Astrocyte (in vitro differentiated cells and primary cell): ENCODE measurements around the gene OSGIN1. TPM values are rescaled to one million over a fixed set of nuclear protein-coding genes. Genes with fewer than 3 reads are reported as not detected.
A peak's percentile ranks its signal among the peaks of the same experiment; 100 is the strongest.

Experiments
- DNase-seq: peaks from one replicate; pipeline ENCODE4 v3.0.0-alpha.2; 2010; ENCODE audit warnings: low read depth
- FAIRE-seq: peaks from 2 replicates; lab custom pipeline; 2011; peaks lifted over from hg19 to GRCh38; lab: Jason Lieb, UNC
- H2AFZ ChIP-seq: 2 replicates; pipeline ENCODE4 v1.6.0; 2012; ENCODE audit warnings: low read depth, low read length, inconsistent platforms
- H3K27ac ChIP-seq: 2 replicates; pipeline ENCODE4 v1.5.1; 2011; ENCODE audit warnings: low read depth, low read length, inconsistent platforms
- H3K27me3 ChIP-seq: 2 replicates; pipeline ENCODE4 v1.6.0; 2011; ENCODE audit warnings: low read length, inconsistent platforms; ENCODE audit not compliant: insufficient read depth
- H3K36me3 ChIP-seq: 2 replicates; pipeline ENCODE4 v1.5.1; 2011; ENCODE audit warnings: low read length, inconsistent platforms; ENCODE audit not compliant: insufficient read depth
- H3K4me1 ChIP-seq: 2 replicates; pipeline ENCODE4 v1.5.1; 2011; ENCODE audit warnings: low read length, inconsistent platforms; ENCODE audit not compliant: insufficient read depth
- H3K4me2 ChIP-seq: 2 replicates; pipeline ENCODE4 v1.6.0; 2012; ENCODE audit warnings: low read length, inconsistent platforms
- H3K4me3 ChIP-seq: 2 replicates; pipeline ENCODE4 v1.5.1; 2011; ENCODE audit warnings: low read depth, mild to moderate bottlenecking, low read length, inconsistent platforms; ENCODE audit not compliant: insufficient read depth
- H3K79me2 ChIP-seq: 2 replicates; pipeline ENCODE4 v1.6.0; 2012; ENCODE audit warnings: mild to moderate bottlenecking, low read length, inconsistent platforms; ENCODE audit not compliant: insufficient read depth
- H3K9ac ChIP-seq: 2 replicates; pipeline ENCODE4 v1.6.0; 2012; ENCODE audit warnings: mild to moderate bottlenecking, low read length, inconsistent platforms
- H3K9me3 ChIP-seq: 2 replicates; pipeline ENCODE4 v1.5.1; 2012; ENCODE audit warnings: low read depth, mild to moderate bottlenecking, low read length, inconsistent platforms; ENCODE audit not compliant: insufficient read depth
- H4K20me1 ChIP-seq: 2 replicates; pipeline ENCODE4 v1.6.0; 2012; ENCODE audit warnings: low read length, inconsistent platforms; ENCODE audit not compliant: insufficient read depth
- H3K27ac Mint-ChIP-seq: one replicate; pipeline ENCODE4 v1.8.0; 2021; ENCODE audit warnings: mild to moderate bottlenecking, mixed read lengths; ENCODE audit not compliant: unreplicated experiment
- H3K27me3 Mint-ChIP-seq: one replicate; pipeline ENCODE4 v1.8.0; 2021; ENCODE audit warnings: low read depth, mixed read lengths; ENCODE audit not compliant: unreplicated experiment
- H3K36me3 Mint-ChIP-seq: one replicate; pipeline ENCODE4 v1.8.0; 2021; ENCODE audit warnings: low read depth, mixed read lengths; ENCODE audit not compliant: unreplicated experiment
- H3K4me1 Mint-ChIP-seq: one replicate; pipeline ENCODE4 v1.8.0; 2021; ENCODE audit warnings: low read depth, mixed read lengths; ENCODE audit not compliant: unreplicated experiment
- H3K4me3 Mint-ChIP-seq: one replicate; pipeline ENCODE4 v1.8.0; 2021; ENCODE audit warnings: mild to moderate bottlenecking, moderate library complexity, mixed read lengths; ENCODE audit not compliant: unreplicated experiment
- H3K9me3 Mint-ChIP-seq: one replicate; pipeline ENCODE4 v1.8.0; 2021; ENCODE audit warnings: mild to moderate bottlenecking, mixed read lengths; ENCODE audit not compliant: unreplicated experiment
- EZH2 ChIP-seq: IDR thresholded peaks from 2 replicates; pipeline ENCODE4 v1.6.1; 2012; ENCODE audit warnings: mild to moderate bottlenecking, low read length, inconsistent platforms; ENCODE audit not compliant: insufficient read depth
- total RNA-seq: library from RNA; stranded (reverse); gene quantifications from 2 replicates; pipeline ENCODE4 v1.2.1, GENCODE V29; 2021
- TF ChIP-seq, protein P1 (sequence below): IDR thresholded peaks from 2 replicates; pipeline ENCODE4 v1.5.1; 2011; ENCODE audit warnings: low read depth, mild to moderate bottlenecking, inconsistent platforms, low read length, moderate library complexity; ENCODE audit not compliant: insufficient read depth

Gene OSGIN1
- total RNA-seq, 1 donor from 2014 or later, result 0.79 TPM

DNA sequence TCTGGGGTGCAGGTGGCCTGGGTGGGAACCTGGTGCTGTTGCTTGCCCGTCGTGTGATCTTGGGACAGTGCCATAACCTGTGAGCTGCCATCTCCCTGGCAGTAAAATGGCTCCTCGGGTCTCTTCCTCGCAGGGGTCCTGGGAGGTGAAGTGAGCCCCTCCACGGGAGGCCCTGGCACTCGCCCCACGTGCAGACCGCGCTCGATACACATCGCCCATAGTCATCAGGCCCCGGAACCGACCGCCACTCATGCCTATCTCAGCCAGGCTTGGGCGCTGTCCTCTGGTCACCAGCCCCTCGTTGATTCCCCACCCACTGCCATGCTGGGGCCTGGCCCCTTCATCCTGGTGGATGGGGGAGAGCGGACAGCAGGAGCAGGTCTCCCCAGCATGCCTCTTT is 21.5 kb upstream of the OSGIN1 start:
- Histone ChIP-seq H3K9me3 (no peaks in the 10 kb centered on the region), H4K20me1 (no peaks in the 10 kb centered on the region), H3K4me1 (peaks cover 11% of the 10 kb centered on the region), H3K36me3 (no peaks in the 10 kb centered on the region), H3K9ac (no peak overlapping the region), H3K4me2 (no peak overlapping the region), H3K4me3 (no peak overlapping the region), H3K27ac (no peak overlapping the region), H3K79me2 (no peaks in the 10 kb centered on the region), H2AFZ (no peak overlapping the region), H3K27me3 (peaks cover 2% of the 10 kb centered on the region)
- no peak for FAIRE-seq
- TF ChIP-seq, protein P1, sequence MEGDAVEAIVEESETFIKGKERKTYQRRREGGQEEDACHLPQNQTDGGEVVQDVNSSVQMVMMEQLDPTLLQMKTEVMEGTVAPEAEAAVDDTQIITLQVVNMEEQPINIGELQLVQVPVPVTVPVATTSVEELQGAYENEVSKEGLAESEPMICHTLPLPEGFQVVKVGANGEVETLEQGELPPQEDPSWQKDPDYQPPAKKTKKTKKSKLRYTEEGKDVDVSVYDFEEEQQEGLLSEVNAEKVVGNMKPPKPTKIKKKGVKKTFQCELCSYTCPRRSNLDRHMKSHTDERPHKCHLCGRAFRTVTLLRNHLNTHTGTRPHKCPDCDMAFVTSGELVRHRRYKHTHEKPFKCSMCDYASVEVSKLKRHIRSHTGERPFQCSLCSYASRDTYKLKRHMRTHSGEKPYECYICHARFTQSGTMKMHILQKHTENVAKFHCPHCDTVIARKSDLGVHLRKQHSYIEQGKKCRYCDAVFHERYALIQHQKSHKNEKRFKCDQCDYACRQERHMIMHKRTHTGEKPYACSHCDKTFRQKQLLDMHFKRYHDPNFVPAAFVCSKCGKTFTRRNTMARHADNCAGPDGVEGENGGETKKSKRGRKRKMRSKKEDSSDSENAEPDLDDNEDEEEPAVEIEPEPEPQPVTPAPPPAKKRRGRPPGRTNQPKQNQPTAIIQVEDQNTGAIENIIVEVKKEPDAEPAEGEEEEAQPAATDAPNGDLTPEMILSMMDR, result no peak
- TF ChIP-seq EZH2, result no peak
- Mint-ChIP-seq H3K4me3 (no peak overlapping the region), H3K36me3 (peaks cover 3% of the 10 kb centered on the region), H3K9me3 (no peaks in the 10 kb centered on the region), H3K27ac (no peak overlapping the region), H3K4me1 (peaks cover 15% of the 10 kb centered on the region), H3K27me3 (peaks cover 15% of the 10 kb centered on the region)
- no peak for DNase-seq

- Mint-ChIP-seq H3K36me3 (peaks cover 5% of the 10 kb centered on the region), H3K27ac (no peak overlapping the region), H3K27me3 (peaks cover 14% of the 10 kb centered on the region), H3K4me3 (no peak overlapping the region), H3K9me3 (peaks cover 4% of the 10 kb centered on the region), H3K4me1 (peaks cover 14% of the 10 kb centered on the region)
- Histone ChIP-seq H3K4me1 (peaks cover 7% of the 10 kb centered on the region), H3K27me3 (peaks cover 2% of the 10 kb centered on the region), H3K9ac (no peak overlapping the region), H2AFZ (no peak overlapping the region), H4K20me1 (no peaks in the 10 kb centered on the region), H3K4me3 (no peak overlapping the region), H3K36me3 (no peaks in the 10 kb centered on the region), H3K79me2 (no peaks in the 10 kb centered on the region), H3K4me2 (no peak overlapping the region), H3K27ac (no peak overlapping the region), H3K9me3 (no peaks in the 10 kb centered on the region)
- TF ChIP-seq, protein P1, result no peak
- TF ChIP-seq EZH2, result no peak
- DNase-seq, result no peak
- no peak for FAIRE-seq
Observed at GRCh38 chr16:83932304-83932703, 20.7 kb upstream of the OSGIN1 start.

GRCh38 chr16:83932955-83933673 is 19.9 kb upstream of the OSGIN1 start:
- no peak for FAIRE-seq
- Mint-ChIP-seq H3K27me3 (peaks cover 14% of the 10 kb centered on the region), H3K27ac (no peak overlapping the region), H3K9me3 (peaks cover 5% of the 10 kb centered on the region), H3K36me3 (peaks cover 6% of the 10 kb centered on the region), H3K4me1 (peaks cover 12% of the 10 kb centered on the region), H3K4me3 (no peak overlapping the region)
- H3K4me1 ChIP-seq, result peaks cover 7% of the 10 kb centered on the region
- H3K4me3 ChIP-seq, result no peak overlapping the region
- H3K9ac ChIP-seq, result no peak overlapping the region
- no peak overlapping the region for H3K27ac ChIP-seq
- no peaks in the 10 kb centered on the region for H3K79me2 ChIP-seq
- peaks cover 2% of the 10 kb centered on the region for H3K27me3 ChIP-seq
- no peaks in the 10 kb centered on the region for H3K9me3 ChIP-seq
- no peak overlapping the region for H2AFZ ChIP-seq
- no peaks in the 10 kb centered on the region for H4K20me1 ChIP-seq
- peak; percentile 27 for DNase-seq
- no peak overlapping the region for H3K4me2 ChIP-seq
- no peaks in the 10 kb centered on the region for H3K36me3 ChIP-seq
- TF ChIP-seq, protein P1, result no peak
- no peak for TF ChIP-seq EZH2
